ENCODE measurements around the gene CHN2. TPM values are rescaled to one million over a fixed set of nuclear protein-coding genes. Genes with fewer than 3 reads are reported as not detected.

Gene CHN2
- total RNA-seq, 1 experiment from 2014 or later: 2.1 TPM

GRCh38 chr7:29453021-29453420 lies 258.4 kb downstream of the CHN2 start:
- POLR2A ChIA-PET: no interaction called here
- no TSS peak for BruUV-seq (replicated peaks)
- CTCF ChIA-PET: no interaction called here

More at GRCh38 chr7:29453021-29453420, 258.4 kb downstream of the CHN2 start:
- no peaks in the 10 kb centered on the region for H3K79me2 ChIP-seq (ENCODE audit: insufficient read depth, low read length)
- no peaks in the 10 kb centered on the region for H3K4me1 ChIP-seq (ENCODE audit: control insufficient read depth in 1 of 2, insufficient read depth in 2 of 2, low read length in 2 of 2)
- H4K20me1 ChIP-seq (ENCODE audit: insufficient read depth): no peaks in the 10 kb centered on the region
- no peak overlapping the region for H3K27ac ChIP-seq (ENCODE audit: low read depth, low read length)
- H3K4me2 ChIP-seq (ENCODE audit: low read length): no peak overlapping the region
- intact Hi-C loops (cut with micrococcal nuclease): no loop called here
- no peaks in the 10 kb centered on the region for H3K9me3 ChIP-seq (ENCODE audit: control insufficient read depth in 1 of 2, insufficient read depth in 1 of 2, low read depth in 1 of 2, low read length in 2 of 2)
- TF ChIP-seq ZFX (IDR thresholded peaks at IDR 0.05) (no peak), EGR1 (IDR thresholded peaks at IDR 0.05; ENCODE audit: low read depth) (no peak), EZH2 (IDR thresholded peaks at IDR 0.05) (no peak), JUND (IDR thresholded peaks at IDR 0.05) (no peak), CBX3 (IDR thresholded peaks at IDR 0.05; ENCODE audit: low read depth) (no peak), REST (IDR thresholded peaks at IDR 0.05; ENCODE audit: low read depth) (no peak), ZBTB33 (IDR thresholded peaks at IDR 0.05; ENCODE audit: extremely low read depth, insufficient replicate concordance, low read length) (no peak)
- DNase-seq (ENCODE audit: low read depth, low spot score) (no peak), ATAC-seq (no peak)
- H3K27me3 ChIP-seq (ENCODE audit: insufficient read depth, low read length): no peaks in the 10 kb centered on the region
- RAD21 ChIA-PET (ENCODE audit: low non-redundant PET in 1 of 2, low total read pairs in 2 of 2, uncharacterized antibody in 2 of 2, unreplicated experiment in 2 of 2): no interaction called here
- H3K9ac ChIP-seq (ENCODE audit: low read length): no peak overlapping the region
- no peaks in the 10 kb centered on the region for H3K9me2 ChIP-seq (ENCODE audit: insufficient read depth)
- H3K36me3 ChIP-seq (ENCODE audit: control insufficient read depth in 1 of 2, insufficient read depth in 2 of 2, low read length in 2 of 2): no peaks in the 10 kb centered on the region
- H3K4me3 ChIP-seq (replicated peaks in 1 of 2; ENCODE audit: low read depth in 1 of 2, low read length in 2 of 2): no peak overlapping the region
- no peak overlapping the region for H2AFZ ChIP-seq (ENCODE audit: low read depth, low read length, poor library complexity, severe bottlenecking)

Data from HCT116 (cell line).